Measurements from ENCODE around the gene GATC. TPM values are rescaled to one million over a fixed set of nuclear protein-coding genes. Genes with fewer than 3 reads are reported as not detected.

Gene GATC
- total RNA-seq, 1 experiment from 2014 or later = 30.9 TPM

DNA sequence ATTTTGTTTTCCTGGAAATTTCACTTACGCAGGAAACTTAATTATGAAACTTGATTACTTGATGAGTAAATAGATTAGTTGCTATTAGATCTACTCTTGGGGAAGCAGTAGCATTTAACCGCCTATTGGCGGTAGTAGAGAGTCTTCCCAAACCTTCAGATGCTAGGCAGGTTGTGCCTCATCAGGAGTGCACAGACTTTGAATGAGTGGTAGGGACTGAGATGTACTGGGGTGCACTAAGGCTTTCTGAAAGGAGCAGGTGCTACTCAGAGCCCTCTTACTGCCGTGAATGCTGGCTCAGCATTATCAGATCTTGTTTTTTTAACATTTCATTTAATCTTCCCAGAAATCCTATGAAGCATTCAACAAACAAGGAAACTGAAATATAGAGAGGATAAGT is 7.7 kb downstream of the GATC start:
- Histone ChIP-seq H3K4me3 (ENCODE audit: low read depth, low read length) (no peak overlapping the region), H3K4me1 (peaks cover 12% of the 10 kb centered on the region), H3K36me3 (ENCODE audit: control insufficient read depth, insufficient read depth, low read length) (peaks cover 6% of the 10 kb centered on the region), H3K9me3 (no peaks in the 10 kb centered on the region), H3K27me3 (replicated peaks; ENCODE audit: control insufficient read depth, insufficient read depth, low read length) (no peaks in the 10 kb centered on the region)
- no peak for DNase-seq
- CTCF ChIA-PET = interaction anchor here (1.1 kb wide), 2 partner anchors 12 to 24 kb away, joined by 4 to 6 read pairs; no protein-coding TSS in a partner anchor
- no peaks in the 10 kb centered on the region for H3K4me1 Mint-ChIP-seq (ENCODE audit: low read depth, unreplicated experiment)
- H3K4me3 Mint-ChIP-seq (ENCODE audit: unreplicated experiment) = no peak overlapping the region
- POLR2A ChIA-PET = interaction anchor here (0.6 kb wide), 1 partner anchor 137 kb away, joined by 5 read pairs; no protein-coding TSS in a partner anchor
- H3K27ac Mint-ChIP-seq (ENCODE audit: unreplicated experiment) = no peak overlapping the region
- TF ChIP-seq, protein P1, sequence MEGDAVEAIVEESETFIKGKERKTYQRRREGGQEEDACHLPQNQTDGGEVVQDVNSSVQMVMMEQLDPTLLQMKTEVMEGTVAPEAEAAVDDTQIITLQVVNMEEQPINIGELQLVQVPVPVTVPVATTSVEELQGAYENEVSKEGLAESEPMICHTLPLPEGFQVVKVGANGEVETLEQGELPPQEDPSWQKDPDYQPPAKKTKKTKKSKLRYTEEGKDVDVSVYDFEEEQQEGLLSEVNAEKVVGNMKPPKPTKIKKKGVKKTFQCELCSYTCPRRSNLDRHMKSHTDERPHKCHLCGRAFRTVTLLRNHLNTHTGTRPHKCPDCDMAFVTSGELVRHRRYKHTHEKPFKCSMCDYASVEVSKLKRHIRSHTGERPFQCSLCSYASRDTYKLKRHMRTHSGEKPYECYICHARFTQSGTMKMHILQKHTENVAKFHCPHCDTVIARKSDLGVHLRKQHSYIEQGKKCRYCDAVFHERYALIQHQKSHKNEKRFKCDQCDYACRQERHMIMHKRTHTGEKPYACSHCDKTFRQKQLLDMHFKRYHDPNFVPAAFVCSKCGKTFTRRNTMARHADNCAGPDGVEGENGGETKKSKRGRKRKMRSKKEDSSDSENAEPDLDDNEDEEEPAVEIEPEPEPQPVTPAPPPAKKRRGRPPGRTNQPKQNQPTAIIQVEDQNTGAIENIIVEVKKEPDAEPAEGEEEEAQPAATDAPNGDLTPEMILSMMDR (IDR thresholded peaks at IDR 0.05; ENCODE audit: insufficient read depth in 1 of 2, low read depth in 1 of 2, low read length in 1 of 2, severe bottlenecking in 1 of 2, unreplicated experiment in 1 of 2) = peak; percentile 36 to 49
- no peaks in the 10 kb centered on the region for H3K27me3 Mint-ChIP-seq (ENCODE audit: insufficient read depth, unreplicated experiment)
- H3K9me3 Mint-ChIP-seq (ENCODE audit: unreplicated experiment) = no peaks in the 10 kb centered on the region
- H3K36me3 Mint-ChIP-seq (ENCODE audit: insufficient read depth, unreplicated experiment) = peaks cover 85% of the 10 kb centered on the region
- intact Hi-C loops (cut with micrococcal nuclease; ENCODE audit: unreplicated experiment) = no loop called here
- no TSS peak for BruUV-seq (replicated peaks)

DNA sequence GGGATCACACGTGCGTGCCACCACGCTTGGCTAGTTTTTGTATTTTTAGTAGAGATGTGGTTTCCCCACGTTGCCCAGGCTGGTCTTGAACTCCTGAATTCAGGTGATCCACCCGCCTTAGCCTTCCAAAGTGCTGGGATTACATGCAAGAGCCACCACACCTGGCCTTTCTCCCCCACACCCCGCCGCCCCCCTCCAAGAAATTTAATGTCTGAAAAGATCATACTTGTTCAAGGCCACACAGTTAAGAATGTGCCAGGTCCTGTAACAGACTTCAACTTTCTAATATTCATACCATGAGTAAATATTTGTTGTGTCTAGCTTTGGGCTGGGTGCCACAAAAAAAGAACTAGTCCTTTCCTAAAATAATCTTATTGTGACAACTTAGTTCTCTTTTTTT is 9.1 kb downstream of the GATC start:
- H3K4me1 ChIP-seq = peaks cover 12% of the 10 kb centered on the region
- Mint-ChIP-seq H3K4me1 (ENCODE audit: low read depth, unreplicated experiment) (no peaks in the 10 kb centered on the region), H3K36me3 (ENCODE audit: insufficient read depth, unreplicated experiment) (peaks cover 85% of the 10 kb centered on the region), H3K4me3 (ENCODE audit: unreplicated experiment) (no peak overlapping the region), H3K9me3 (ENCODE audit: unreplicated experiment) (no peaks in the 10 kb centered on the region), H3K27me3 (ENCODE audit: insufficient read depth, unreplicated experiment) (no peaks in the 10 kb centered on the region), H3K27ac (ENCODE audit: unreplicated experiment) (no peak overlapping the region)
- POLR2A ChIA-PET = no interaction called here
- BruUV-seq (replicated peaks) = no TSS peak
- peaks cover 5% of the 10 kb centered on the region for H3K36me3 ChIP-seq (ENCODE audit: control insufficient read depth, insufficient read depth, low read length)
- TF ChIP-seq, protein P1 (IDR thresholded peaks at IDR 0.05; ENCODE audit: insufficient read depth in 1 of 2, low read depth in 1 of 2, low read length in 1 of 2, severe bottlenecking in 1 of 2, unreplicated experiment in 1 of 2) = no peak
- CTCF ChIA-PET = no interaction called here
- DNase-seq = no peak
- intact Hi-C loops (cut with micrococcal nuclease; ENCODE audit: unreplicated experiment) = no loop called here
- H3K4me3 ChIP-seq (ENCODE audit: low read depth, low read length) = no peak overlapping the region
- H3K9me3 ChIP-seq = no peaks in the 10 kb centered on the region
- no peaks in the 10 kb centered on the region for H3K27me3 ChIP-seq (replicated peaks; ENCODE audit: control insufficient read depth, insufficient read depth, low read length)

DNA sequence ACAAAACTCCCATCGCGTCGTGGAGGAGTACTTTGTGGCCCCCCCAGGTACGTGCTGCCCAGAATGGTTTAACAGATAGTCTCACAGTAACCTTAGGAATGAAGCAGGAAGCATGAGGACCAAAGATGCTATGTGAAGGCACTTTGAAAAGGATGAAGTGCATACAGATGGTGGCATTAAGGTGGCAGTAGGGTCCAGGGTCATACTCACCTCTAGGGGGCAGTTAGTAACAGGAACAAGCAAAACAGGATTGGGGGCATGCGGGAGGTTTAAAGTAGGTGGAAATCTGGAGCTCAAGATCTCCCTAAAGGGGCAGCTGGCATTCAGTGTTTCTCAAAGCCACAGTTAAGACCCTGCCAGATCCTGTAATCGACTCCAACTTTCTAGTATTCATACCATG is 10.9 kb downstream of the GATC start:
- Mint-ChIP-seq H3K9me3 (ENCODE audit: unreplicated experiment) (no peaks in the 10 kb centered on the region), H3K4me3 (ENCODE audit: unreplicated experiment) (no peak overlapping the region), H3K27me3 (ENCODE audit: insufficient read depth, unreplicated experiment) (no peaks in the 10 kb centered on the region), H3K4me1 (ENCODE audit: low read depth, unreplicated experiment) (no peaks in the 10 kb centered on the region), H3K36me3 (ENCODE audit: insufficient read depth, unreplicated experiment) (peaks cover 92% of the 10 kb centered on the region), H3K27ac (ENCODE audit: unreplicated experiment) (peak overlapping the region; percentile 29)
- BruUV-seq (replicated peaks) = no TSS peak
- no peak overlapping the region for H3K4me3 ChIP-seq (ENCODE audit: low read depth, low read length)
- TF ChIP-seq, protein P1 (IDR thresholded peaks at IDR 0.05; ENCODE audit: insufficient read depth in 1 of 2, low read depth in 1 of 2, low read length in 1 of 2, severe bottlenecking in 1 of 2, unreplicated experiment in 1 of 2) = peak; percentile 47 to 48
- H3K36me3 ChIP-seq (ENCODE audit: control insufficient read depth, insufficient read depth, low read length) = peaks cover 3% of the 10 kb centered on the region
- peak in 1 of 2 experiments; percentile 47 for DNase-seq
- no peaks in the 10 kb centered on the region for H3K27me3 ChIP-seq (replicated peaks; ENCODE audit: control insufficient read depth, insufficient read depth, low read length)
- CTCF ChIA-PET = interaction anchor here (0.5 to 1.5 kb wide), 5 partner anchors 8 to 178 kb away, joined by 3 to 9 read pairs (median 4); no protein-coding TSS in a partner anchor
- peaks cover 15% of the 10 kb centered on the region for H3K4me1 ChIP-seq
- intact Hi-C loops (cut with micrococcal nuclease; ENCODE audit: unreplicated experiment) = no loop called here
- no peaks in the 10 kb centered on the region for H3K9me3 ChIP-seq
- POLR2A ChIA-PET = interaction anchor here (0.6 to 1.1 kb wide), 2 partner anchors 9 to 12 kb away, joined by 6 to 12 read pairs; no protein-coding TSS in a partner anchor

All from Caco-2 (cell line).